ENCODE data around the gene OR52E5. TPM values are rescaled to one million over a fixed set of nuclear protein-coding genes. Genes with fewer than 3 reads are reported as not detected.
A peak's percentile ranks its signal among the peaks of the same experiment; 100 is the strongest.

OR52E5 gene
- total RNA-seq, 1 donor: not detected

- no peak overlapping the region for H2AFZ ChIP-seq (ENCODE audit: low read length)
- H4K20me1 ChIP-seq (ENCODE audit: insufficient read depth, low read length): no peaks in the 10 kb centered on the region
- H3K27me3 ChIP-seq (ENCODE audit: insufficient read depth, low read length): no peaks in the 10 kb centered on the region
- no peaks in the 10 kb centered on the region for H3K79me2 ChIP-seq (ENCODE audit: insufficient read depth, low read length)
- no peak overlapping the region for H3K27ac ChIP-seq (ENCODE audit: low read depth, low read length)
- TF ChIP-seq CTCF (IDR thresholded peaks at IDR 0.05; ENCODE audit: extremely low read depth, low read depth, low read length): no peak
- H3K4me2 ChIP-seq (ENCODE audit: insufficient read depth, low read length): no peak overlapping the region
- no peak for DNase-seq (ENCODE audit: insufficient read length, low spot score, missing footprints)
- H3K4me3 ChIP-seq (ENCODE audit: insufficient read depth, low read length): no peak overlapping the region
- H3K36me3 ChIP-seq (ENCODE audit: insufficient read depth, low read length): no peaks in the 10 kb centered on the region
- H3K9me3 ChIP-seq (ENCODE audit: low read depth, low read length): no peaks in the 10 kb centered on the region
- no peaks in the 10 kb centered on the region for H3K4me1 ChIP-seq (ENCODE audit: insufficient read depth, low read length)
These were observed 30.8 kb downstream of the OR52E5 start for GRCh38 chr11:5923794-5924193.

- Histone ChIP-seq H3K4me1 (ENCODE audit: insufficient read depth, low read length) (no peaks in the 10 kb centered on the region), H3K9me3 (ENCODE audit: low read depth, low read length) (no peaks in the 10 kb centered on the region), H3K4me3 (ENCODE audit: insufficient read depth, low read length) (no peak overlapping the region), H3K27ac (ENCODE audit: low read depth, low read length) (no peak overlapping the region), H4K20me1 (ENCODE audit: insufficient read depth, low read length) (no peaks in the 10 kb centered on the region), H3K27me3 (ENCODE audit: insufficient read depth, low read length) (no peaks in the 10 kb centered on the region), H3K4me2 (ENCODE audit: insufficient read depth, low read length) (no peak overlapping the region), H3K79me2 (ENCODE audit: insufficient read depth, low read length) (no peaks in the 10 kb centered on the region), H3K36me3 (ENCODE audit: insufficient read depth, low read length) (no peaks in the 10 kb centered on the region), H2AFZ (ENCODE audit: low read length) (no peak overlapping the region)
- no peak for TF ChIP-seq CTCF (IDR thresholded peaks at IDR 0.05; ENCODE audit: extremely low read depth, low read depth, low read length)
- DNase-seq (ENCODE audit: insufficient read length, low spot score, missing footprints): no peak
These were observed 35.3 kb downstream of the OR52E5 start for GRCh38 chr11:5928271-5928670.

GRCh38 chr11:5928811-5929210 is 35.8 kb downstream of the OR52E5 start:
- no peaks in the 10 kb centered on the region for H3K4me1 ChIP-seq (ENCODE audit: insufficient read depth, low read length)
- no peaks in the 10 kb centered on the region for H4K20me1 ChIP-seq (ENCODE audit: insufficient read depth, low read length)
- H3K27me3 ChIP-seq (ENCODE audit: insufficient read depth, low read length): no peaks in the 10 kb centered on the region
- H3K4me2 ChIP-seq (ENCODE audit: insufficient read depth, low read length): no peak overlapping the region
- no peaks in the 10 kb centered on the region for H3K79me2 ChIP-seq (ENCODE audit: insufficient read depth, low read length)
- no peak for DNase-seq (ENCODE audit: insufficient read length, low spot score, missing footprints)
- H3K36me3 ChIP-seq (ENCODE audit: insufficient read depth, low read length): no peaks in the 10 kb centered on the region
- no peak overlapping the region for H3K4me3 ChIP-seq (ENCODE audit: insufficient read depth, low read length)
- H2AFZ ChIP-seq (ENCODE audit: low read length): no peak overlapping the region
- TF ChIP-seq CTCF (IDR thresholded peaks at IDR 0.05; ENCODE audit: extremely low read depth, low read depth, low read length): no peak
- H3K9me3 ChIP-seq (ENCODE audit: low read depth, low read length): no peaks in the 10 kb centered on the region
- no peak overlapping the region for H3K27ac ChIP-seq (ENCODE audit: low read depth, low read length)

GRCh38 chr11:5929571-5930368 is 36.8 kb downstream of the OR52E5 start:
- H3K4me1 ChIP-seq (ENCODE audit: insufficient read depth, low read length): no peaks in the 10 kb centered on the region
- no peaks in the 10 kb centered on the region for H3K9me3 ChIP-seq (ENCODE audit: low read depth, low read length)
- TF ChIP-seq CTCF (IDR thresholded peaks at IDR 0.05; ENCODE audit: extremely low read depth, low read depth, low read length): no peak

More at GRCh38 chr11:5929571-5930368, 36.8 kb downstream of the OR52E5 start:
- Histone ChIP-seq H4K20me1 (ENCODE audit: insufficient read depth, low read length) (no peaks in the 10 kb centered on the region), H3K27me3 (ENCODE audit: insufficient read depth, low read length) (no peaks in the 10 kb centered on the region), H3K79me2 (ENCODE audit: insufficient read depth, low read length) (no peaks in the 10 kb centered on the region), H2AFZ (ENCODE audit: low read length) (no peak overlapping the region), H3K4me3 (ENCODE audit: insufficient read depth, low read length) (no peak overlapping the region), H3K36me3 (ENCODE audit: insufficient read depth, low read length) (no peaks in the 10 kb centered on the region), H3K4me2 (ENCODE audit: insufficient read depth, low read length) (no peak overlapping the region), H3K27ac (ENCODE audit: low read depth, low read length) (no peak overlapping the region)
- DNase-seq (ENCODE audit: insufficient read length, low spot score, missing footprints): peak; percentile 18
